ENCODE data around the gene KPNB1. TPM values are rescaled to one million over a fixed set of nuclear protein-coding genes. Genes with fewer than 3 reads are reported as not detected.

Gene KPNB1
- total and polyA plus RNA-seq, 2 of the 8 experiments (the other 6 are each of a cell fraction or from before 2014, with no cell fraction given), result 171 to 625 TPM

- Histone ChIP-seq H3K4me1 (replicated peaks in 1 of 4; ENCODE audit: control insufficient read depth in 3 of 4, insufficient read depth in 4 of 4, low read length in 3 of 4) (no peaks in the 10 kb centered on the region), H3K4me3 (ENCODE audit: extremely low read depth in 1 of 4, insufficient read depth in 2 of 4, low read depth in 3 of 4, low read length in 4 of 4) (no peak overlapping the region), H2BK120ac (replicated peaks; ENCODE audit: low read depth, low read length) (no peak overlapping the region), H4K8ac (ENCODE audit: extremely low read depth, insufficient read depth, low read length) (no peak overlapping the region), H2AFZ (ENCODE audit: low read length) (no peak overlapping the region), H3K79me2 (ENCODE audit: control insufficient read depth in 1 of 2, insufficient read depth in 2 of 2, low read length in 2 of 2) (no peaks in the 10 kb centered on the region), H4K91ac (replicated peaks; ENCODE audit: insufficient read length, low read length) (no peak overlapping the region), H2BK5ac (ENCODE audit: low read depth, low read length) (no peak overlapping the region), H3K9me3 (ENCODE audit: insufficient read depth in 2 of 2, low read depth in 1 of 2, low read length in 1 of 2) (no peaks in the 10 kb centered on the region), H3K56ac (replicated peaks; ENCODE audit: insufficient read length, low read depth, low read length) (no peak overlapping the region), H4K20me1 (replicated peaks in 1 of 2; ENCODE audit: control insufficient read depth in 1 of 2, insufficient read depth in 2 of 2, low read length in 2 of 2) (peaks cover 0 to 2% of the 10 kb centered on the region in 2 experiments), H3K14ac (ENCODE audit: insufficient read length) (no peak overlapping the region), H2BK20ac (ENCODE audit: low read length) (no peak overlapping the region), H3K79me1 (ENCODE audit: low read depth, low read length) (no peaks in the 10 kb centered on the region), H3K23me2 (ENCODE audit: low read depth, low read length) (no peaks in the 10 kb centered on the region), H2BK15ac (ENCODE audit: low read length) (no peak overlapping the region), H3K4ac (replicated peaks; ENCODE audit: insufficient read length, low read depth, low read length) (no peak overlapping the region), H3K23ac (ENCODE audit: insufficient read length) (no peak overlapping the region), H2AK5ac (ENCODE audit: low read depth, low read length) (no peak overlapping the region), H3K27ac (ENCODE audit: low read depth, low read length) (no peak overlapping the region), H3K18ac (ENCODE audit: extremely low read depth, low read length) (no peak overlapping the region), H3K36me3 (ENCODE audit: control insufficient read depth in 2 of 4, insufficient read depth in 4 of 4, low read length in 3 of 4) (no peaks in the 10 kb centered on the region; a peak in 2 of 8 replicates), H3K9ac (replicated peaks in 1 of 4; ENCODE audit: extremely low read depth in 1 of 4, low read depth in 3 of 4, low read length in 3 of 4) (no peak overlapping the region), H3K27me3 (replicated peaks in 1 of 4; ENCODE audit: control insufficient read depth in 3 of 4, extremely low read depth in 1 of 4, insufficient read depth in 3 of 4, low read length in 3 of 4) (no peaks in the 10 kb centered on the region), H3K4me2 (ENCODE audit: insufficient read depth in 1 of 2, low read depth in 2 of 2, low read length in 2 of 2) (no peak overlapping the region), H2BK12ac (ENCODE audit: low read depth, low read length) (no peak overlapping the region), H4K5ac (ENCODE audit: insufficient read length, low read depth, low read length) (no peak overlapping the region)
- WGBS, 2 experiments (ENCODE audit: extremely low coverage in 1 of 2, insufficient coverage in 1 of 2, insufficient read length in 1 of 2, insufficient replicate concordance in 2 of 2, low coverage in 1 of 2, low lambda C conversion rate in 2 of 2, missing lambda C conversion rate in 1 of 2), result 79% methylated on average over 2 of the region's 2 CpGs; no CpG with 5 or more reads in 1 of the 2 experiments
- FAIRE-seq, result no peak
- CTCF ChIA-PET (ENCODE audit: partially characterized antibody), result no interaction called here
- POLR2A ChIA-PET (ENCODE audit: partially characterized antibody), result interaction anchor here (0.6 to 3.3 kb wide), 3 partner anchors 10 to 521 kb away, joined by 3 to 16 read pairs (median 4); partner anchors contain the start of gene KPNB1
- no peak for DNase-seq (ENCODE audit: low read depth in 1 of 2, low spot score in 2 of 2)
- TF ChIP-seq BRCA1 (IDR thresholded peaks at IDR 0.05; ENCODE audit: low read depth, low read length) (no peak), RXRA (IDR thresholded peaks at IDR 0.05; ENCODE audit: insufficient read depth, low read depth, low read length) (no peak), SIRT6 (IDR thresholded peaks at IDR 0.05; ENCODE audit: low read length) (no peak), CBX5 (IDR thresholded peaks at IDR 0.05; ENCODE audit: low read depth, low read length) (no peak), BACH1 (IDR thresholded peaks at IDR 0.05; ENCODE audit: low read length) (no peak), CTBP2 (IDR thresholded peaks at IDR 0.05; ENCODE audit: borderline replicate concordance, insufficient read depth, insufficient read length, low read length) (no peak), CHD2 (IDR thresholded peaks at IDR 0.05; ENCODE audit: low read length) (no peak), SAP30 (IDR thresholded peaks at IDR 0.05; ENCODE audit: insufficient read depth, insufficient replicate concordance, low read length) (no peak), SIX5 (IDR thresholded peaks at IDR 0.05; ENCODE audit: low read depth, low read length) (no peak), CBX8 (IDR thresholded peaks at IDR 0.05; ENCODE audit: borderline replicate concordance, low read depth, low read length) (no peak), TAF7 (optimal IDR thresholded peaks at IDR 0.05; ENCODE audit: borderline replicate concordance, low read depth, low read length) (no peak), SRF (IDR thresholded peaks at IDR 0.05; ENCODE audit: low read depth, low read length) (no peak), ATF3 (IDR thresholded peaks at IDR 0.05; ENCODE audit: insufficient read depth, low read depth, low read length) (no peak)
Observed at GRCh38 chr17:47636273-47637030, 13.3 kb upstream of the KPNB1 start.
